OCI-LY7 (cell line): ENCODE measurements around the gene NAT8.

Experiments
- EZH2phosphoT487 ChIP-seq: fragments of 200-600 bp; sonication (generic); IDR thresholded peaks from 2 replicates; pipeline ENCODE4 v1.6.1; 2018; ENCODE audit warnings: low read depth, borderline replicate concordance, mild to moderate bottlenecking, mixed run types, antibody characterized with exemption, low read length, moderate library complexity, mixed read lengths
- TF ChIP-seq, protein P1 (sequence below): fragments of 200-600 bp; sonication (generic); conservative IDR thresholded peaks from 2 replicates; pipeline ENCODE4 v1.5.1; 2014; ENCODE audit warnings: mild to moderate bottlenecking, antibody characterized with exemption, low read length, moderate library complexity, mixed read lengths

DNA sequence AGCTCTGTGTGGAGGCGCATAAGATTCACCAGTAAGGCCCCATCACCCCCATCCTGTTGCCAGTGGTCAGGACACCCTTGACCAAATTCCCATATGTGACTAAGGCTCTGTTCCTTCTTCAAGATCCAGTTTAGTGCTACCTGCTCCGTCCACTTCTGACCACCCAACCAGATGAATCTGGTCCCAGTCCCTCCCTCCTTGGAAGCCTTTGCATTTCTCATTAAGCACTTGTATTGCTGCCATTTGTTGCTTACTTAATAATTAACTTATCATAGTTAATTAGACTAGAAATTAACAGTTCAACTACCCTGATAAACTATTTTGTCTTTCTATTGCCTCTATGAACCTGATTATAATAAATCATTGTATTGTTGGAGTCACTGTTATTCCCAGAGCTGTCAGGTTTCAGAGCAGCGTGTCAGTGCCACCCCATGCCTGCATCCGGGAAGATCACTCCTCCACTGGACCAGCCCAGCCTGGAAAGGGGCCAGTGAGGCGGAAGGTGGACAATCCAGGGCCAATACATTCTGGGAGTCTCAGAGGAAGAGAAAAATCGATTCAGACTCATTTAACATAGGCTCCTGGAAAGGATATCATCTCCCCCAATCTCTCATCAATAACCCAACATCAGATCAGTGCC, 9.5 kb upstream of the NAT8 start:
- TF ChIP-seq, protein P1, sequence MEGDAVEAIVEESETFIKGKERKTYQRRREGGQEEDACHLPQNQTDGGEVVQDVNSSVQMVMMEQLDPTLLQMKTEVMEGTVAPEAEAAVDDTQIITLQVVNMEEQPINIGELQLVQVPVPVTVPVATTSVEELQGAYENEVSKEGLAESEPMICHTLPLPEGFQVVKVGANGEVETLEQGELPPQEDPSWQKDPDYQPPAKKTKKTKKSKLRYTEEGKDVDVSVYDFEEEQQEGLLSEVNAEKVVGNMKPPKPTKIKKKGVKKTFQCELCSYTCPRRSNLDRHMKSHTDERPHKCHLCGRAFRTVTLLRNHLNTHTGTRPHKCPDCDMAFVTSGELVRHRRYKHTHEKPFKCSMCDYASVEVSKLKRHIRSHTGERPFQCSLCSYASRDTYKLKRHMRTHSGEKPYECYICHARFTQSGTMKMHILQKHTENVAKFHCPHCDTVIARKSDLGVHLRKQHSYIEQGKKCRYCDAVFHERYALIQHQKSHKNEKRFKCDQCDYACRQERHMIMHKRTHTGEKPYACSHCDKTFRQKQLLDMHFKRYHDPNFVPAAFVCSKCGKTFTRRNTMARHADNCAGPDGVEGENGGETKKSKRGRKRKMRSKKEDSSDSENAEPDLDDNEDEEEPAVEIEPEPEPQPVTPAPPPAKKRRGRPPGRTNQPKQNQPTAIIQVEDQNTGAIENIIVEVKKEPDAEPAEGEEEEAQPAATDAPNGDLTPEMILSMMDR: no peak
- TF ChIP-seq EZH2phosphoT487: no peak
